Smooth muscle cell (in vitro differentiated cells): ENCODE results near the gene DGKH. TPM values are rescaled to one million over a fixed set of nuclear protein-coding genes. Genes with fewer than 3 reads are reported as not detected.
"Not testable (repeated sequence)": the region's sequence is repeated elsewhere in the genome, so short reads cannot be mapped to it uniquely, and the experiment has no call there.

Source experiments
- DNase-seq: peaks from one replicate; lab custom pipeline; 2025; ENCODE audit not compliant: unreplicated experiment; lab: John Stamatoyannopoulos, UW
- H2AFZ ChIP-seq: fragments of 200-600 bp; sonication (generic); 2 replicates; pipeline ENCODE4 v1.6.0; 2016; ENCODE audit warnings: antibody characterized with exemption, low read depth, mild to moderate bottlenecking
- H3F3A ChIP-seq: fragments of 200-600 bp; sonication (generic); 2 replicates; pipeline ENCODE4 v1.6.0; 2017; ENCODE audit warnings: antibody characterized with exemption, low read depth
- H3K27ac ChIP-seq: fragments of 200-600 bp; sonication (generic); 2 replicates; pipeline ENCODE4 v1.5.1; 2016; ENCODE audit warnings: low read depth, mild to moderate bottlenecking
- H3K27me3 ChIP-seq: fragments of 200-600 bp; sonication (generic); 2 replicates; pipeline ENCODE4 v1.6.1; 2016; ENCODE audit warnings: low read depth, mild to moderate bottlenecking
- H3K36me3 ChIP-seq: fragments of 200-600 bp; sonication (generic); 2 replicates; pipeline ENCODE4 v1.5.1; 2016; ENCODE audit warnings: low read depth
- H3K4me1 ChIP-seq: fragments of 200-600 bp; sonication (generic); 2 replicates; pipeline ENCODE4 v1.5.1; 2016; ENCODE audit warnings: low read depth
- H3K4me2 ChIP-seq: fragments of 200-600 bp; sonication (generic); 2 replicates; pipeline ENCODE4 v1.6.0; 2016; ENCODE audit warnings: mild to moderate bottlenecking
- H3K4me3 ChIP-seq: fragments of 200-600 bp; sonication (generic); 2 replicates; pipeline ENCODE4 v1.5.1; 2016; ENCODE audit warnings: mild to moderate bottlenecking
- H3K79me2 ChIP-seq: fragments of 200-600 bp; sonication (generic); 2 replicates; pipeline ENCODE4 v1.6.0; 2016; ENCODE audit warnings: low read depth, mild to moderate bottlenecking
- H3K9ac ChIP-seq: fragments of 200-600 bp; sonication (generic); 2 replicates; pipeline ENCODE4 v1.6.0; 2016; ENCODE audit warnings: low read depth
- H3K9me3 ChIP-seq: fragments of 200-600 bp; sonication (generic); replicated peaks from 2 replicates; pipeline ENCODE4 v1.5.1; 2016; ENCODE audit warnings: low read depth
- H4K20me1 ChIP-seq: fragments of 200-600 bp; sonication (generic); 2 replicates; pipeline ENCODE4 v1.6.0; 2016; ENCODE audit warnings: low read depth
- WGBS: methylation state at CpG from one replicate; pipeline ENCODE4 v1.1.7; 2016; ENCODE audit warnings: low lambda C conversion rate; 5-methylcytosine and 5-hydroxymethylcytosine counted together
- polyA plus RNA-seq: library from polyadenylated mRNA; unstranded; fragments of >200 nt; fragmentation: Nextera tagmentation; extraction: Ambion mirVana; gene quantifications from 2 replicates; pipeline ENCODE4 v1.2.1, GENCODE V29; 2016
- total RNA-seq: library from RNA; depleted of rRNA; stranded (reverse); fragments of >200 nt; gene quantifications from 2 replicates; pipeline ENCODE4 v1.2.3, GENCODE V29; 2014
- TF ChIP-seq, protein P1 (sequence below): fragments of 200-600 bp; sonication (generic); IDR thresholded peaks from 2 replicates; pipeline ENCODE4 v1.5.1; 2017; ENCODE audit warnings: borderline replicate concordance, mild to moderate bottlenecking, antibody characterized with exemption; ENCODE audit not compliant: insufficient read depth, poor library complexity, severe bottlenecking

Gene DGKH
- total and polyA plus RNA-seq, 2 experiments from 2014 or later = 1.3 to 6.8 TPM

DNA sequence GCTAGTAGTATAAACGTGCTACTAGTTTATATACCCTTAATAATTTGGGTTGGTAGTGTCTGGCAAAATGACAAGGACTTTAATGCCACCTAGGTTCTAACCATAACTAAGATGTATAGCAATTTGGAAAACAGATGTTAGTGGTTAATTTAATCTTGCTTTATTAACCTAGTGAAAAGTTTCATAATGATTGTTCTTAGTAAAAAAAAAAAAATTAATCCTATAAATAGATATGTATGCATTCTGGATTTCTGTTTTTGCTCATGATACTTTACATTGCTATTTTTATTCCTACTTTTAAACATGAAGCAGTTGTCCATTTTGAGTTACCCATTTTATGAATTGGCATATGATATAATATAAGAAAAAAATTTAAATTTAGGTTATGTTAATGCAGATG, 36.3 kb downstream of the DGKH start:
- Histone ChIP-seq H3K27ac (no peak overlapping the region), H3K9me3 (no peaks in the 10 kb centered on the region), H3K79me2 (peaks cover 4% of the 10 kb centered on the region), H3K4me2 (no peak overlapping the region), H2AFZ (no peak overlapping the region), H3K9ac (no peak overlapping the region), H3K4me1 (no peaks in the 10 kb centered on the region), H3K36me3 (no peaks in the 10 kb centered on the region), H3K4me3 (no peak overlapping the region), H4K20me1 (no peaks in the 10 kb centered on the region), H3F3A (no peaks in the 10 kb centered on the region), H3K27me3 (no peaks in the 10 kb centered on the region)
- no peak for DNase-seq
- TF ChIP-seq, protein P1, sequence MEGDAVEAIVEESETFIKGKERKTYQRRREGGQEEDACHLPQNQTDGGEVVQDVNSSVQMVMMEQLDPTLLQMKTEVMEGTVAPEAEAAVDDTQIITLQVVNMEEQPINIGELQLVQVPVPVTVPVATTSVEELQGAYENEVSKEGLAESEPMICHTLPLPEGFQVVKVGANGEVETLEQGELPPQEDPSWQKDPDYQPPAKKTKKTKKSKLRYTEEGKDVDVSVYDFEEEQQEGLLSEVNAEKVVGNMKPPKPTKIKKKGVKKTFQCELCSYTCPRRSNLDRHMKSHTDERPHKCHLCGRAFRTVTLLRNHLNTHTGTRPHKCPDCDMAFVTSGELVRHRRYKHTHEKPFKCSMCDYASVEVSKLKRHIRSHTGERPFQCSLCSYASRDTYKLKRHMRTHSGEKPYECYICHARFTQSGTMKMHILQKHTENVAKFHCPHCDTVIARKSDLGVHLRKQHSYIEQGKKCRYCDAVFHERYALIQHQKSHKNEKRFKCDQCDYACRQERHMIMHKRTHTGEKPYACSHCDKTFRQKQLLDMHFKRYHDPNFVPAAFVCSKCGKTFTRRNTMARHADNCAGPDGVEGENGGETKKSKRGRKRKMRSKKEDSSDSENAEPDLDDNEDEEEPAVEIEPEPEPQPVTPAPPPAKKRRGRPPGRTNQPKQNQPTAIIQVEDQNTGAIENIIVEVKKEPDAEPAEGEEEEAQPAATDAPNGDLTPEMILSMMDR = no peak
- WGBS = 95% methylated on average over 1 of the region's 1 CpG

DNA sequence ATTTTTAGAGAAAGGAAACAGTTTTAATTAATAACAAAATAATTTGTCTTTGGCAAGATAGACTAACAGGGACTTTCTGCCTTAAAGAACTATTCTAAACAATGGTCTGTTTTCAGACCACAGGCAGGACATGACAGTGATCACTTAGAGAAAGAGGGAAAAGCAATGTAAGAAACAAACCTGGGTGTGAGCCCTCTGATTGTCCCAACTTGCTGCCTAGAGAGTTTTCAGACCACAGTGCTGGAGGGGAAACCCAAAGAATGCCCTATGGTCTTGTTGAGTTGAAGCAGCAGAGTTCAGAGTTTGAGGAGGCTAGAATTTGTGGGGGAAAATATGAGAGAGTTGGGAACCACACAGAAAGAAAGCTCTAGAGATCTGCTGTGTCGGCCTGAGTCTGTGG, 38.1 kb downstream of the DGKH start:
- no peaks in the 10 kb centered on the region for H4K20me1 ChIP-seq
- no peaks in the 10 kb centered on the region for H3K27me3 ChIP-seq
- no peak overlapping the region for H3K4me3 ChIP-seq
- 100% methylated on average over 1 of the region's 1 CpG for WGBS
- no peaks in the 10 kb centered on the region for H3F3A ChIP-seq
- H3K4me2 ChIP-seq = no peak overlapping the region
- H3K9ac ChIP-seq = no peak overlapping the region
- TF ChIP-seq, protein P1 = no peak
- H3K9me3 ChIP-seq = no peaks in the 10 kb centered on the region
- H3K4me1 ChIP-seq = no peaks in the 10 kb centered on the region
- no peak overlapping the region for H2AFZ ChIP-seq
- H3K27ac ChIP-seq = no peak overlapping the region
- no peaks in the 10 kb centered on the region for H3K36me3 ChIP-seq
- H3K79me2 ChIP-seq = peaks cover 4% of the 10 kb centered on the region
- no peak for DNase-seq

DNA sequence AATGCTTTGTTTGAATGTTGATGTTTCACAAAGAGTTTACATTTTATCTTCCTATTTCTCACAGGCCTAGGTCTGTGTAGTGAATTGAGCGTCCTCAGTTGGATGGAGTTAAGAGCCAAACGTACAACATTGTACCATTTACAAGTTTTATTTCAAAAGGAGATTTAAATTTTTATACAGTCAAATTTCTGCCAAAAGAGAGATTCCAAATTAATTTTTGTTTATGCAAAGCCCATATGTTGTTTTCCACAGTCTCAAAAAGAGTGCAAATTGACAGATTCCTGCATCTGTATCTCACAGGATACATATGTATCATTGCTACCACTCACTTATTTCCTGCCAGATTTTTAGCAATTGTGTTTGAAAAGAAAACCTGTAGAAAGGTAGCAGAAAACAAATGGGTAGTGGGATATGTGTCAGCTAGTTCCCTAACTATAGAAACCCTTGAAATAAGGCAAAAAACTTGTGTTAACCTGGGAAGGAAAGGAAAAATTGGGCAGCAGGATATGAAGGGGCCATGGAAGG, 46.1 kb downstream of the DGKH start:
- TF ChIP-seq, protein P1 = no peak
- no peak for DNase-seq
- no peak overlapping the region for H3K4me3 ChIP-seq
- H3K4me2 ChIP-seq = no peak overlapping the region
- H3K9ac ChIP-seq = no peak overlapping the region
- H3K27ac ChIP-seq = no peak overlapping the region
- no peaks in the 10 kb centered on the region for H3K27me3 ChIP-seq
- no peaks in the 10 kb centered on the region for H3K9me3 ChIP-seq
- 95% methylated on average over 2 of the region's 2 CpGs for WGBS
- no peaks in the 10 kb centered on the region for H3K79me2 ChIP-seq
- no peak overlapping the region for H2AFZ ChIP-seq
- no peaks in the 10 kb centered on the region for H3K4me1 ChIP-seq
- H3F3A ChIP-seq = no peaks in the 10 kb centered on the region
- no peaks in the 10 kb centered on the region for H4K20me1 ChIP-seq
- H3K36me3 ChIP-seq = no peaks in the 10 kb centered on the region

DNA sequence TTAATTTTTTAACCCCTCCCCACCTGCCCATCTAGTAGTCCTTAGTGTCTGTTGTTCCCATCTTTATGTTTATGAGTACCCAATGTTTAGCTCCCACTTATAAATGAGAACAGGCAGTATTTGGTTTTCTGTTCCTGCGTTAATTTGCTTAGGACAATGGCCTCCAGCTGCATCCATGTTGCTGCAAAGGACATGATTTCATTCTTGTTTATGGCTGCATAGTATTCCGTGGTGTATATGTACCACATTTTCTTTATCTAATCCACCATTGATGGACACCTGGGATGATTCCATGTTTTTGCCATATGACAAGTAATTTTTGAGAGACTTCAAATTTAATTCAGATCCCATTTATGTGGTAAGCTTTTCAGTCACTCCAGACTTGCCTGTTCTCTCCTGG, 47.8 kb downstream of the DGKH start:
- H3K27me3 ChIP-seq, H4K20me1 ChIP-seq, H3K4me2 ChIP-seq, DNase-seq, H3K27ac ChIP-seq, H3K36me3 ChIP-seq, H3K4me3 ChIP-seq, H3K4me1 ChIP-seq, H3K79me2 ChIP-seq, H3K9ac ChIP-seq, H3F3A ChIP-seq, H3K9me3 ChIP-seq, H2AFZ ChIP-seq: not testable (repeated sequence)
- WGBS = 96% methylated on average over 2 of the region's 2 CpGs
